Stimulated activated CD4-positive, alpha-beta T cell treated with anti-CD3 and anti-CD28 coated beads, TNF-alpha, amount 100 ng/mL, for 48 hours (primary cell): ENCODE measurements around the gene CCNQ.

Source experiments
- DNase-seq, 3 donors: peaks; one replicate each; pipeline ENCODE4 v3.0.0-alpha.2; 2020; ENCODE audit warnings: low read depth in 3 of 3

CCNQ gene

GRCh38 chrX:153637121-153638040 lies 38.4 kb upstream of the CCNQ start:
- no peak for DNase-seq

GRCh38 chrX:153636716-153637115 lies 37.8 kb upstream of the CCNQ start:
- no peak for DNase-seq

GRCh38 chrX:153635788-153636668 lies 37.1 kb upstream of the CCNQ start:
- no peak for DNase-seq

GRCh38 chrX:153635388-153635787 lies 36.4 kb upstream of the CCNQ start:
- DNase-seq, result no peak

GRCh38 chrX:153634832-153635231 lies 35.9 kb upstream of the CCNQ start:
- no peak for DNase-seq

GRCh38 chrX:153634236-153634635 lies 35.3 kb upstream of the CCNQ start:
- DNase-seq, result no peak

- DNase-seq, result no peak
These were observed 34.8 kb upstream of the CCNQ start for GRCh38 chrX:153633607-153634180.

- DNase-seq, result no peak
These were observed 34.1 kb upstream of the CCNQ start for GRCh38 chrX:153633048-153633447.

- DNase-seq, result no peak
These were observed 33.6 kb upstream of the CCNQ start for GRCh38 chrX:153632595-153632946.

- DNase-seq, result no peak
These were observed 33.1 kb upstream of the CCNQ start for GRCh38 chrX:153631907-153632594.

GRCh38 chrX:153631346-153631745 lies 32.4 kb upstream of the CCNQ start:
- DNase-seq, result no peak

GRCh38 chrX:153628665-153629064 lies 29.7 kb upstream of the CCNQ start:
- no peak for DNase-seq

- DNase-seq, result no peak
These were observed 29.2 kb upstream of the CCNQ start for GRCh38 chrX:153628129-153628528.

- DNase-seq, result no peak
These were observed 28.8 kb upstream of the CCNQ start for GRCh38 chrX:153627675-153628111.

GRCh38 chrX:153626863-153627674 lies 28.1 kb upstream of the CCNQ start:
- DNase-seq, result no peak

- no peak for DNase-seq
These were observed 27.2 kb upstream of the CCNQ start for GRCh38 chrX:153626025-153626633.

GRCh38 chrX:153625271-153626024 lies 26.5 kb upstream of the CCNQ start:
- no peak for DNase-seq

- DNase-seq, result no peak
These were observed 25.5 kb upstream of the CCNQ start for GRCh38 chrX:153624196-153625091.
